G401.6 (cell line): ENCODE data around the gene ASXL2.
"Not testable (repeated sequence)": the region's sequence is repeated elsewhere in the genome, so short reads cannot be mapped to it uniquely, and the experiment has no call there.

Source experiments
- FAIRE-seq: peaks from 2 replicates; lab custom pipeline; 2012; peaks lifted over from hg19 to GRCh38; lab: Jason Lieb, UNC

Gene ASXL2

GRCh38 chr2:25832897-25833296 is 45.4 kb downstream of the ASXL2 start:
- FAIRE-seq, result no peak

- no peak for FAIRE-seq
Measured at GRCh38 chr2:25831746-25832449, 46.4 kb downstream of the ASXL2 start.

GRCh38 chr2:25829828-25830227 is 48.5 kb downstream of the ASXL2 start:
- no peak for FAIRE-seq

GRCh38 chr2:25829377-25829704 is 48.9 kb downstream of the ASXL2 start:
- FAIRE-seq, result no peak

- not testable (repeated sequence) for FAIRE-seq
Measured at GRCh38 chr2:25828532-25829376, 49.5 kb downstream of the ASXL2 start.

- no peak for FAIRE-seq
Measured at GRCh38 chr2:25825238-25825637, 53.0 kb downstream of the ASXL2 start.

- no peak for FAIRE-seq
Measured at GRCh38 chr2:25824718-25825117, 53.6 kb downstream of the ASXL2 start.

- FAIRE-seq, result no peak
Measured at GRCh38 chr2:25824216-25824615, 54.1 kb downstream of the ASXL2 start.

GRCh38 chr2:25822190-25823117 is 55.8 kb downstream of the ASXL2 start:
- no peak for FAIRE-seq

- FAIRE-seq, result no peak
Measured at GRCh38 chr2:25821225-25822056, 56.8 kb downstream of the ASXL2 start.

GRCh38 chr2:25819597-25820039 is 58.7 kb downstream of the ASXL2 start:
- no peak for FAIRE-seq

- FAIRE-seq, result no peak
Measured at GRCh38 chr2:25817630-25818029, 60.7 kb downstream of the ASXL2 start.

- FAIRE-seq, result no peak
Measured at GRCh38 chr2:25817006-25817405, 61.3 kb downstream of the ASXL2 start.

- FAIRE-seq, result no peak
Measured at GRCh38 chr2:25816249-25816648, 62.0 kb downstream of the ASXL2 start.

- FAIRE-seq, result no peak
Measured at GRCh38 chr2:25814681-25815080, 63.6 kb downstream of the ASXL2 start.

- FAIRE-seq, result no peak
Measured at GRCh38 chr2:25810428-25810827, 67.9 kb downstream of the ASXL2 start.

GRCh38 chr2:25809646-25810045 is 68.6 kb downstream of the ASXL2 start:
- FAIRE-seq, result no peak

GRCh38 chr2:25808006-25808383 is 70.3 kb downstream of the ASXL2 start:
- FAIRE-seq, result no peak

- no peak for FAIRE-seq
Measured at GRCh38 chr2:25806941-25807340, 71.3 kb downstream of the ASXL2 start.

GRCh38 chr2:25805987-25806386 is 72.3 kb downstream of the ASXL2 start:
- FAIRE-seq, result no peak

- no peak for FAIRE-seq
Measured at GRCh38 chr2:25804338-25804737, 73.9 kb downstream of the ASXL2 start.

GRCh38 chr2:25799301-25799700 is 79.0 kb downstream of the ASXL2 start:
- FAIRE-seq, result no peak
